Measurements from ENCODE around the gene TARBP1. TPM values are rescaled to one million over a fixed set of nuclear protein-coding genes. Genes with fewer than 3 reads are reported as not detected.

TARBP1 gene
- total RNA-seq, 1 donor from 2014 or later: 22.9 TPM

- DNase-seq (ENCODE audit: low spot score): no peak
Observed at GRCh38 chr1:234484991-234485739, 6.2 kb upstream of the TARBP1 start.

GRCh38 chr1:234484218-234484617 lies 5.2 kb upstream of the TARBP1 start:
- DNase-seq (ENCODE audit: low spot score): no peak

- no peak for DNase-seq (ENCODE audit: low spot score)
Observed at GRCh38 chr1:234481771-234482170, 2.8 kb upstream of the TARBP1 start.

- DNase-seq (ENCODE audit: low spot score): no peak
Observed at GRCh38 chr1:234479866-234480265, 887 bp upstream of the TARBP1 start.

GRCh38 chr1:234479310-234479559 lies 256 bp upstream of the TARBP1 start:
- no peak for DNase-seq (ENCODE audit: low spot score)

- DNase-seq (ENCODE audit: low spot score): no peak
Observed at GRCh38 chr1:234478152-234478480, 863 bp downstream of the TARBP1 start.

GRCh38 chr1:234477386-234478151 lies 1.4 kb downstream of the TARBP1 start:
- no peak for DNase-seq (ENCODE audit: low spot score)

- no peak for DNase-seq (ENCODE audit: low spot score)
Observed at GRCh38 chr1:234476172-234476571, 2.8 kb downstream of the TARBP1 start.

GRCh38 chr1:234475167-234475793 lies 3.7 kb downstream of the TARBP1 start:
- no peak for DNase-seq (ENCODE audit: low spot score)

GRCh38 chr1:234474375-234474774 lies 4.6 kb downstream of the TARBP1 start:
- no peak for DNase-seq (ENCODE audit: low spot score)

- DNase-seq (ENCODE audit: low spot score): no peak
Observed at GRCh38 chr1:234473118-234473517, 5.9 kb downstream of the TARBP1 start.

GRCh38 chr1:234469376-234469775 lies 9.6 kb downstream of the TARBP1 start:
- DNase-seq (ENCODE audit: low spot score): no peak

- no peak for DNase-seq (ENCODE audit: low spot score)
Observed at GRCh38 chr1:234468580-234468979, 10.4 kb downstream of the TARBP1 start.

- no peak for DNase-seq (ENCODE audit: low spot score)
Observed at GRCh38 chr1:234467821-234468220, 11.2 kb downstream of the TARBP1 start.

GRCh38 chr1:234466945-234467344 lies 12.0 kb downstream of the TARBP1 start:
- DNase-seq (ENCODE audit: low spot score): no peak

- DNase-seq (ENCODE audit: low spot score): no peak
Observed at GRCh38 chr1:234463749-234464148, 15.2 kb downstream of the TARBP1 start.

- no peak for DNase-seq (ENCODE audit: low spot score)
Observed at GRCh38 chr1:234460652-234461051, 18.3 kb downstream of the TARBP1 start.

- DNase-seq (ENCODE audit: low spot score): no peak
Observed at GRCh38 chr1:234458352-234459017, 20.5 kb downstream of the TARBP1 start.

GRCh38 chr1:234454926-234455325 lies 24.1 kb downstream of the TARBP1 start:
- DNase-seq (ENCODE audit: low spot score): no peak

- DNase-seq (ENCODE audit: low spot score): no peak
Observed at GRCh38 chr1:234452406-234452965, 26.5 kb downstream of the TARBP1 start.

GRCh38 chr1:234440348-234440747 lies 38.6 kb downstream of the TARBP1 start:
- no peak for DNase-seq (ENCODE audit: low spot score)

GRCh38 chr1:234438579-234438978 lies 40.4 kb downstream of the TARBP1 start:
- DNase-seq (ENCODE audit: low spot score): no peak
